Islet precursor cell (in vitro differentiated cells): ENCODE measurements around the gene ST3GAL4.
A peak's percentile ranks its signal among the peaks of the same experiment; 100 is the strongest.
"Not testable (repeated sequence)": the region's sequence is repeated elsewhere in the genome, so short reads cannot be mapped to it uniquely, and the experiment has no call there.

Experiments
- DNase-seq: peaks from one replicate; pipeline ENCODE4 v3.0.0-alpha.2; 2018

The ST3GAL4 gene

DNA sequence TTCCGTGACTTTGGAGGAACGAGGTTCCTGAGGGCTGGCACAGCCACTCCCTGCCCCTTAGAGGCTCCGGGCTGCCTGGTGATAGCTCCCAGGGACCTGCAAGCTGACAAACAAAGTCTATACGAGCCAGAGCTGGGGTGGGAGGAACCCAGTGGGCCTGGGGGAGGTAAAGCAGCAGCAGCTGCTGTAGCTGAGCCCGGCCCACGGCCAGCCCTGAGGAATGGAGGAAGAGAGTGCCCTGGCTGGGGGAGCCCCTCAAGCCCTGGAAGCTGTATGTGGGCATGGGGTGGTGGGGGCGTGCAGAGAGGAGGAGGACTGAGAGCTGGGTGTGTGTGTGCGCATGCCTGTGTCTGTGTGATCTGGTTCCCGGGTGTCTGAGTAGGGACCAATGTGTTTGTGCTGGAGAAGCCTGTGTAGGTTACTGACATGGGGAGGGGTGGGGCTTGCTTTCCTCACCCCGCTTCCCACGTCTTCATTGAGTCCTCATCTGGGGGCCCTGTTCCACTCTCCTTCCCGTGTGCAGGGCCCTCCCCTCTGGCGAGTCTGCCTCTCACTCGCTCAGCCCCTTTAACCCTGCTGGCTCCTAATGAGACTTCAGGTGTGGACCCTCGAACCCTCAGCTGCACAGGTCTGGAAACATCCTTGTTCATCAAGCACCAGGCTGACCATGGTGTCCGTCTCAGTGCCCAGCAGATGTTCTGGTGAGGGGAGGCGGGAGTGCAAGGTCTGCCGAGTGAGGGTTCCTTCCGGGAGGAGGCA is 10.8 kb downstream of the ST3GAL4 start:
- DNase-seq: peak; percentile 59

DNA sequence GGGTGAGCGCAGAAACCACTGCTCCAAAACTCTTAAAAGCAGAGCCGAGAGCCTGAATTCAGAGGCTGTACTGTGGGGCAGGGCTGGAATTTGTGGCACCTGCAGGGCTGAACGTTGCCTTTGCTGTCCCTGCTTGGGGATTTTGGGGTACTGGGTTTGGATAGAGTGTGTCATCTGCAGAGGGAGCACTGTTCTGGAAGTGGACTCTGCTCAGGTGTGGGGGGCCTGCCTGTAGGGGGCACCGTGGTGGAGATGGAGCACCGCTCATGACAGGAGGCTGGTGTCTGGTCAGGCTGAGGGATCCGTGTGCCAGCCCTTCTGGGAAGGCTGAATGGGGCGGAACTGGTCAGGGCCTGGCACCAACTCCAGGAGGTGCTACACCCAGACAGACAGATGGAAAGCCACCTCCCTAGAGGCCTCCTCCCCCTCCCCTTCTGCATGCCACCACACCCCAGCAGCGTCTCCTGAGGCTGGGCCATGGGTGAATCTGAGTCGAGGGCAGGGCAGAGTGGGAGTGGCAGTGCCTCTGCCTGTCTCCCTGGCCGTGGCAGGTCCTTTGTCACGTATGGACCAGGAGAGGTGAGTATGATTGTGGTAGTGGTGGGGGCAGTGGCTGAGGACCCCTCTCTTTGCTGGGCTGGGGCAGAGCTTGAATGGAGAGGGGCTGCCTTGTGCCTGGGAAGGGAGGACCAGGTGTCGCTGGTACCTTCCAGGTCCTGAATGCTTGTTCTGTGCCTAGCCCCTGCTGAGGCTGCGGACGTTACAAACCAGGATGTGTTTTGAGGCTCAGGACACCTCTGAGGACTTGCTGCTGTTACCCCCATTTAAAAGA is 11.6 kb downstream of the ST3GAL4 start:
- DNase-seq: not testable (repeated sequence)

DNA sequence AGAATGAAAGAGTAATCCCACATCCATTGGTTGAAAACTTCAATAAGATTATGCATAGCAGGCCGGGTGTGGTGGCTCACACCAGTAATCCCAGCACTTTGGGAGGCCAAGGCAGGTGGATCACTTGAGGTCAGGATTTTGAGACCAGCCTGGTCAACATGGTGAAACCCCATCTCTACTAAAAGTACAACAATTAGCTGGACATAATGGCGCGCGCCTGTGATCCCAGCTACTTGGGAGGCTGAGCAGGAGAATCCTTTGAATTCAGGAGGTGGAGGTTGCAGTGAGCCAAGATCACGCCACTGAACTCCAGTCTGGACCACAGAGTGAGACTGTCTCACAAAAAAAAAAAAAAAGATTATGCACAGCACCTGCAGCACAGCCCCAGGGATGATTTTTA is 12.3 kb downstream of the ST3GAL4 start:
- not testable (repeated sequence) for DNase-seq

- not testable (repeated sequence) for DNase-seq
Observed at GRCh38 chr11:126368336-126369119, 13.0 kb downstream of the ST3GAL4 start.

DNA sequence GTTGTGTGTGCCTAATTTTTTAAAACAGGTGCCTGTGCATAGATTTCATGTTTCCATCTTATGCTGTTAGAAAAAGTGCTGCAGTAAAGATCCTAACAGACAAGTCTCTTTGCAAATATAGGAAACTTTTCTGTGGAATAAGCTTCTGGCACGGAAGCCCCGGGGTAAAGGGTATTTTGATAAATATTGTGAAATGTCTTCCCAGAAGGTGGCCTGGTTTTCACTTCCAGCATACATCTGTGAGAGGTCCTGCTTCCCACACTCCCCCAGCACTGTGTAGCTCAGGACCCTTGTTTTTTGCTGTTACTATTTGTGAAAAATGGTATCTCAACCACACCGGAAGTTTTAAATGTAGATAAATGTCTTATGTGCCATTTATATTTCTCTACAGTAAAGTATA is 14.5 kb downstream of the ST3GAL4 start:
- DNase-seq: no peak

DNA sequence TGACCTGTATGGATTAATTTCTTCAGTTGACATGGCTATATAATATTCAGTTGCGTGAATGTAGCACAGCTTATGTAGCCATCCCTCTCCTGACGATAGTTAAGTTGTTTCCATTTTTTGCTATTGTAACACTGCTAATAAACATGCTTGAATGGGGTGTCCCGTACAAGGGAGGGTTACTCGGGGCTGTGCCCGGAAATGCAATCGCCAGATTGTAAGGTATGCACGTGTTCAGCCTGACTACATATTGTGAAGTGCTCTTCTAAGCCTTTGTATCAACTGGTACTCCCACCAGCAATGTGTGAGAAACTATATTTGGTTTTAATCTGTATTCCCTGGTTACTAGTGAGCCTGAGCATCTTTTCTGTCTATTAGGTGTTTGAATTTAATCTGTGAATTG is 16.1 kb downstream of the ST3GAL4 start:
- DNase-seq: no peak

- not testable (repeated sequence) for DNase-seq
Observed at GRCh38 chr11:126373389-126374066, 18.0 kb downstream of the ST3GAL4 start.

- not testable (repeated sequence) for DNase-seq
Observed at GRCh38 chr11:126374562-126375300, 19.2 kb downstream of the ST3GAL4 start.

GRCh38 chr11:126375726-126376125 is 20.2 kb downstream of the ST3GAL4 start:
- no peak for DNase-seq

DNA sequence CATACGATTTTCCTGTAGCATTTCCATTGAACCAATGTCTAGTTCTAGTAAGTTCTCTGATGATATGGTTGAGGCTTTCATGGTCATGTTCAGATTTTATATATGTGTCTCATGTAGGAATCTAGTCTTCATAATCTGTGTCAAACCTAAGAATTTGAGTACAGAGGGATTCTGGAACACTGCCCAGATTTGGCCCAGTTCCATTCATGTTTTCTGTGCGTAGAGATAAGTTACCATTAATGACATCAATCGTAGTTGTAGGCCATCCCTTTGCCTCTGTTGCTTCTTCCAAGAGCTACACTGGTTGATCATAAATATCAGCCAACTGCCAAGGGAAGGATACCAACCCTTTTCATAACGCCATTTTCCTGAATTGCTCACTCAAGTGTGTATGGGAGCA is 23.3 kb downstream of the ST3GAL4 start:
- no peak for DNase-seq

GRCh38 chr11:126380909-126381308 is 25.4 kb downstream of the ST3GAL4 start:
- no peak for DNase-seq

- not testable (repeated sequence) for DNase-seq
Observed at GRCh38 chr11:126381960-126382359, 26.5 kb downstream of the ST3GAL4 start.

- not testable (repeated sequence) for DNase-seq
Observed at GRCh38 chr11:126382641-126383040, 27.2 kb downstream of the ST3GAL4 start.

- DNase-seq: peak; percentile 81
Observed at GRCh38 chr11:126383339-126384335, 28.2 kb downstream of the ST3GAL4 start.

- DNase-seq: no peak
Observed at GRCh38 chr11:126384449-126385070, 29.1 kb downstream of the ST3GAL4 start.

DNA sequence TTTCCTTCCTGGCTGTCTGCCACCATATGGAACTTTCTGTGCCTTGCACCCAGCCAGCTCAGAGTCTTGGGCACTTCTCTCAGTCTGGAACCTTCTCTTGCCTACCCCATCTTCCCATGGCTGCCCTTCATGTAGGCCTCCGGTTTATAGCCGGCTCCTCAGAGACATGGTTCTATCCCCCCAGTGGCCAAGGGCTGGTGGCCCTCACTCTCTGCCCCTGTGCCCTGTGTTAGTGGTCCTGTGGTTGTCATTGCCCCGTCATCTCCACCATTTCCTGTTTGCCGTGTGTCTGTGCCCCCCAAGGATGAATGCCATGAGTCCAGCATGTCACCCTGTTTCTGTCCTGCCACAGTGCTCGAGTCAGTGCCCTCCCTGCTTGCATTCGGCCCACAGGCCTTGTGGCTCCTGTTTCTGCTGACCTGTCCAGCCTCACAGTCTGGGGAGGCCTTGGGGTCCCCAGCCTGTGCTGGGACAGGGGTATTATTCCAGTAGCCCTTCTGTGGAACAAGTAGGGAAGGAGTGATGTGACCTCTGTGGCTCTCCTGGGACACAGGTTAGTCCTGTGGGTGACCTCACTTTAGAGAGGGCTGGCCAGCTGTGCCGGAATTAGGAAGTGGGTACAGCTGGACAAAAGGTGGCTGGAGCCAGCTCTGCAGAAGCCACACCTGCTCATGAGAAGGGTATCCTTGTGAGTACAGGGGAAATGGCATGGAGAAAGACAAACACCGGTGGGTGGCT is 30.7 kb downstream of the ST3GAL4 start:
- DNase-seq: no peak

GRCh38 chr11:126386729-126387071 is 31.2 kb downstream of the ST3GAL4 start:
- not testable (repeated sequence) for DNase-seq

- no peak for DNase-seq
Observed at GRCh38 chr11:126387857-126388256, 32.4 kb downstream of the ST3GAL4 start.

GRCh38 chr11:126390272-126390867 is 34.9 kb downstream of the ST3GAL4 start:
- no peak for DNase-seq
